ENCODE measurements around the gene ETV3L. TPM values are rescaled to one million over a fixed set of nuclear protein-coding genes. Genes with fewer than 3 reads are reported as not detected.

The ETV3L gene
- total RNA-seq, 1 experiment from 2014 or later = not detected

DNA sequence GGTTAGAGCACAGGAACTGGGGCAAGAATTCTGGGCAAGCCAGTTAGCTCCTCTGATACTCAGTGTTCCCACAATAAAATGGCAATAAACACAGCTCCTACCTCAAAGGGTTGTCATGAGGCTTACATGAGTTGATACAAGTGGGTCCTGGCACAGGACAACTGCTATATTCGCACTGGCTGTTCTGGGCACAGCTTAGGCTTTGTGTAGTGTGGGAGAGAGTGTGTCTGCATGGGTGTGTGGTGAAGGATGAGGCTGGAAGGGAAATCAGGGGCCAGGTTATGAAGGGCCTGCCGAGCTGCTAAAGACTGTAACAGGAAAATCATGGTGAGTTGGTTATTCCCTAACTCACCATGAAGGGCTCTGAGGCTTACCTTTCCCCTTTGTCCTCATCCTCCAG lies 19.8 kb upstream of the ETV3L start (continued):
- TF ChIP-seq EGR1 (IDR thresholded peaks at IDR 0.05; ENCODE audit: low read depth) = no peak
- TF ChIP-seq RAD21 (IDR thresholded peaks at IDR 0.05; ENCODE audit: low read depth) = no peak
- no peak for TF ChIP-seq YY1 (IDR thresholded peaks at IDR 0.05; ENCODE audit: extremely low read depth, insufficient replicate concordance, low read depth, low read length)
- TF ChIP-seq POLR2A (IDR thresholded peaks at IDR 0.05; ENCODE audit: borderline replicate concordance, extremely low read depth, insufficient read depth, insufficient read length) = no peak
- no peak for TF ChIP-seq CBX3 (IDR thresholded peaks at IDR 0.05; ENCODE audit: low read depth)
- TF ChIP-seq ZFX (IDR thresholded peaks at IDR 0.05) = no peak
- TF ChIP-seq SRF (IDR thresholded peaks at IDR 0.05; ENCODE audit: low read depth) = no peak
- no peak for TF ChIP-seq EZH2 (IDR thresholded peaks at IDR 0.05)
- no peak for TF ChIP-seq EZH2phosphoT487 (IDR thresholded peaks at IDR 0.05; ENCODE audit: borderline replicate concordance)

DNA sequence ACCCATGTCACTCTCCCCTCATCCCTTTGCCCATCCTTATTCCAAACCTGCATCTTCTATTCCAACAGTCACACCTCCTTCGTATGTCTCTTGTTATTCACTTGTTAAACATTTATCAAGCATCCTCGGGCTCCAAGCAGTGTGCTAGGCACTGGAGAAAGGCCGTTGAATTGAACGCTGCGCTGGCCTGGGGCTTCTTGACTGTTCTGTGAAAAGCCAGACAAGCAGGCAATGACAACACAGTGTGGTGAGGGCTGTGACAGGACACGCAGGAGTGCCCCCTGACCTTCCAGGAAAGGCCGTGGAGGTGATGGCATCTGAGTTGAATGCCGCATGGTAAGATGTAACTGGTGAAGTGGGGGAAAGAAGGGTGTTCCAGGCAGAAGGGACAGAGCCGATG lies 19.4 kb upstream of the ETV3L start:
- no peak for TF ChIP-seq EZH2 (IDR thresholded peaks at IDR 0.05)
- TF ChIP-seq SRF (IDR thresholded peaks at IDR 0.05; ENCODE audit: low read depth) = no peak
- TF ChIP-seq POLR2A (IDR thresholded peaks at IDR 0.05; ENCODE audit: borderline replicate concordance, extremely low read depth, insufficient read depth, insufficient read length) = no peak
- TF ChIP-seq ZFX (IDR thresholded peaks at IDR 0.05) = no peak
- TF ChIP-seq ELF1 (IDR thresholded peaks at IDR 0.05; ENCODE audit: borderline replicate concordance, low read depth) = no peak
- no peak for TF ChIP-seq SP1 (IDR thresholded peaks at IDR 0.05; ENCODE audit: low read depth)
- TF ChIP-seq, protein P1, sequence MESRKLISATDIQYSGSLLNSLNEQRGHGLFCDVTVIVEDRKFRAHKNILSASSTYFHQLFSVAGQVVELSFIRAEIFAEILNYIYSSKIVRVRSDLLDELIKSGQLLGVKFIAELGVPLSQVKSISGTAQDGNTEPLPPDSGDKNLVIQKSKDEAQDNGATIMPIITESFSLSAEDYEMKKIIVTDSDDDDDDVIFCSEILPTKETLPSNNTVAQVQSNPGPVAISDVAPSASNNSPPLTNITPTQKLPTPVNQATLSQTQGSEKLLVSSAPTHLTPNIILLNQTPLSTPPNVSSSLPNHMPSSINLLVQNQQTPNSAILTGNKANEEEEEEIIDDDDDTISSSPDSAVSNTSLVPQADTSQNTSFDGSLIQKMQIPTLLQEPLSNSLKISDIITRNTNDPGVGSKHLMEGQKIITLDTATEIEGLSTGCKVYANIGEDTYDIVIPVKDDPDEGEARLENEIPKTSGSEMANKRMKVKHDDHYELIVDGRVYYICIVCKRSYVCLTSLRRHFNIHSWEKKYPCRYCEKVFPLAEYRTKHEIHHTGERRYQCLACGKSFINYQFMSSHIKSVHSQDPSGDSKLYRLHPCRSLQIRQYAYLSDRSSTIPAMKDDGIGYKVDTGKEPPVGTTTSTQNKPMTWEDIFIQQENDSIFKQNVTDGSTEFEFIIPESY (IDR thresholded peaks at IDR 0.05; ENCODE audit: extremely low read depth, insufficient replicate concordance, low read length) = no peak
- no peak for TF ChIP-seq SIN3A (IDR thresholded peaks at IDR 0.05; ENCODE audit: low read depth)
- TF ChIP-seq, protein P2, sequence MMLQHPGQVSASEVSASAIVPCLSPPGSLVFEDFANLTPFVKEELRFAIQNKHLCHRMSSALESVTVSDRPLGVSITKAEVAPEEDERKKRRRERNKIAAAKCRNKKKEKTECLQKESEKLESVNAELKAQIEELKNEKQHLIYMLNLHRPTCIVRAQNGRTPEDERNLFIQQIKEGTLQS (IDR thresholded peaks at IDR 0.05) = no peak
- no peak for TF ChIP-seq CBX3 (IDR thresholded peaks at IDR 0.05; ENCODE audit: low read depth)
- TF ChIP-seq, protein P3, sequence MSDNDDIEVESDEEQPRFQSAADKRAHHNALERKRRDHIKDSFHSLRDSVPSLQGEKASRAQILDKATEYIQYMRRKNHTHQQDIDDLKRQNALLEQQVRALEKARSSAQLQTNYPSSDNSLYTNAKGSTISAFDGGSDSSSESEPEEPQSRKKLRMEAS (IDR thresholded peaks at IDR 0.05) = no peak
- TF ChIP-seq YY1 (IDR thresholded peaks at IDR 0.05; ENCODE audit: extremely low read depth, insufficient replicate concordance, low read depth, low read length) = no peak
- TF ChIP-seq, protein P4, sequence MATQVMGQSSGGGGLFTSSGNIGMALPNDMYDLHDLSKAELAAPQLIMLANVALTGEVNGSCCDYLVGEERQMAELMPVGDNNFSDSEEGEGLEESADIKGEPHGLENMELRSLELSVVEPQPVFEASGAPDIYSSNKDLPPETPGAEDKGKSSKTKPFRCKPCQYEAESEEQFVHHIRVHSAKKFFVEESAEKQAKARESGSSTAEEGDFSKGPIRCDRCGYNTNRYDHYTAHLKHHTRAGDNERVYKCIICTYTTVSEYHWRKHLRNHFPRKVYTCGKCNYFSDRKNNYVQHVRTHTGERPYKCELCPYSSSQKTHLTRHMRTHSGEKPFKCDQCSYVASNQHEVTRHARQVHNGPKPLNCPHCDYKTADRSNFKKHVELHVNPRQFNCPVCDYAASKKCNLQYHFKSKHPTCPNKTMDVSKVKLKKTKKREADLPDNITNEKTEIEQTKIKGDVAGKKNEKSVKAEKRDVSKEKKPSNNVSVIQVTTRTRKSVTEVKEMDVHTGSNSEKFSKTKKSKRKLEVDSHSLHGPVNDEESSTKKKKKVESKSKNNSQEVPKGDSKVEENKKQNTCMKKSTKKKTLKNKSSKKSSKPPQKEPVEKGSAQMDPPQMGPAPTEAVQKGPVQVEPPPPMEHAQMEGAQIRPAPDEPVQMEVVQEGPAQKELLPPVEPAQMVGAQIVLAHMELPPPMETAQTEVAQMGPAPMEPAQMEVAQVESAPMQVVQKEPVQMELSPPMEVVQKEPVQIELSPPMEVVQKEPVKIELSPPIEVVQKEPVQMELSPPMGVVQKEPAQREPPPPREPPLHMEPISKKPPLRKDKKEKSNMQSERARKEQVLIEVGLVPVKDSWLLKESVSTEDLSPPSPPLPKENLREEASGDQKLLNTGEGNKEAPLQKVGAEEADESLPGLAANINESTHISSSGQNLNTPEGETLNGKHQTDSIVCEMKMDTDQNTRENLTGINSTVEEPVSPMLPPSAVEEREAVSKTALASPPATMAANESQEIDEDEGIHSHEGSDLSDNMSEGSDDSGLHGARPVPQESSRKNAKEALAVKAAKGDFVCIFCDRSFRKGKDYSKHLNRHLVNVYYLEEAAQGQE (IDR thresholded peaks at IDR 0.05; ENCODE audit: low read depth) = no peak
- no peak for TF ChIP-seq FOSL1 (IDR thresholded peaks at IDR 0.05; ENCODE audit: low read depth)
- ATAC-seq = no peak
- peaks cover 5 to 6% of the 10 kb centered on the region in 2 experiments; a peak in 1 of 4 replicates for H3K36me3 ChIP-seq (ENCODE audit: control insufficient read depth in 1 of 2, insufficient read depth in 2 of 2, low read length in 2 of 2)

More for the DNA sequence above, 19.4 kb upstream of the ETV3L start:
- Histone ChIP-seq H3K4me2 (ENCODE audit: low read length) (no peak overlapping the region), H3K27me3 (ENCODE audit: insufficient read depth, low read length) (peaks cover 3% of the 10 kb centered on the region; the same call in 1 of the 2 replicates), H3K4me3 (replicated peaks in 1 of 2; ENCODE audit: low read depth in 1 of 2, low read length in 2 of 2) (no peak overlapping the region), H3K9me3 (ENCODE audit: control insufficient read depth in 1 of 2, insufficient read depth in 1 of 2, low read depth in 1 of 2, low read length in 2 of 2) (no peaks in the 10 kb centered on the region), H4K20me1 (ENCODE audit: insufficient read depth) (no peaks in the 10 kb centered on the region; the same call in 1 of the 2 replicates), H3K27ac (ENCODE audit: low read depth, low read length) (no peak overlapping the region), H2AFZ (ENCODE audit: low read depth, low read length, poor library complexity, severe bottlenecking) (no peak overlapping the region), H3K9ac (ENCODE audit: low read length) (no peak overlapping the region), H3K4me1 (ENCODE audit: control insufficient read depth in 1 of 2, insufficient read depth in 2 of 2, low read length in 2 of 2) (no peaks in the 10 kb centered on the region), H3K9me2 (ENCODE audit: insufficient read depth) (no peaks in the 10 kb centered on the region), H3K79me2 (ENCODE audit: insufficient read depth, low read length) (no peaks in the 10 kb centered on the region; the same call in 1 of the 2 replicates)
- ChIA-PET CTCF (no interaction called here), POLR2A (no interaction called here), RAD21 (ENCODE audit: low non-redundant PET in 1 of 2, low total read pairs in 2 of 2, uncharacterized antibody in 2 of 2, unreplicated experiment in 2 of 2) (no interaction called here)
- DNase-seq (ENCODE audit: low read depth, low spot score) = no peak
- BruUV-seq (replicated peaks) = no TSS peak
- intact Hi-C loops (cut with micrococcal nuclease) = no loop called here

Measured in HCT116 (cell line).